ENCODE results near the gene B4GALNT4.

DNA sequence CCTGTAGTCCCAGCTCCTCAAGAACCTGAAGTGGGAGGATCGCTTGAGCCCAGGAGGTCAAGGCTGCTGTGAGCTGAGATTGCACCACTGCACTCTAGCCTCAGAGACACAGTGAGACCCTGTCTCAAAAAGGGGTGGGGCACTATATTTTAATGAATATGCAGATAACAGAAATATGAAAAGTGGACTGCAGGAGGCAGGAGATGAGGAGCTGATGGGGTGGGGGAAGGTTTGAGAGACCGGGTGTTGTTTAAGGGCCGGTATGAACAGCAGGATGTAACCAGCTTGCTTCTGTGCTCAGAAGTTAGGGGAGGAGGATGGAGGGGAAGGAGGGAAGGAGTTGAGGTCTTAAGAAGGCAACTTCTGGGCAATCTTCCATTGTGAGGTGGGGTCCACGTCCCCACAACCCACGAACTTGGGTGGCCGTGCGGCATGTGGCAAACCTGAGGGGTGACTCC, 1.3 kb upstream of the B4GALNT4 start:
- TF ChIP-seq, protein P1, sequence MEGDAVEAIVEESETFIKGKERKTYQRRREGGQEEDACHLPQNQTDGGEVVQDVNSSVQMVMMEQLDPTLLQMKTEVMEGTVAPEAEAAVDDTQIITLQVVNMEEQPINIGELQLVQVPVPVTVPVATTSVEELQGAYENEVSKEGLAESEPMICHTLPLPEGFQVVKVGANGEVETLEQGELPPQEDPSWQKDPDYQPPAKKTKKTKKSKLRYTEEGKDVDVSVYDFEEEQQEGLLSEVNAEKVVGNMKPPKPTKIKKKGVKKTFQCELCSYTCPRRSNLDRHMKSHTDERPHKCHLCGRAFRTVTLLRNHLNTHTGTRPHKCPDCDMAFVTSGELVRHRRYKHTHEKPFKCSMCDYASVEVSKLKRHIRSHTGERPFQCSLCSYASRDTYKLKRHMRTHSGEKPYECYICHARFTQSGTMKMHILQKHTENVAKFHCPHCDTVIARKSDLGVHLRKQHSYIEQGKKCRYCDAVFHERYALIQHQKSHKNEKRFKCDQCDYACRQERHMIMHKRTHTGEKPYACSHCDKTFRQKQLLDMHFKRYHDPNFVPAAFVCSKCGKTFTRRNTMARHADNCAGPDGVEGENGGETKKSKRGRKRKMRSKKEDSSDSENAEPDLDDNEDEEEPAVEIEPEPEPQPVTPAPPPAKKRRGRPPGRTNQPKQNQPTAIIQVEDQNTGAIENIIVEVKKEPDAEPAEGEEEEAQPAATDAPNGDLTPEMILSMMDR (IDR thresholded peaks at IDR 0.05), result no peak
- TF ChIP-seq POLR2A (IDR thresholded peaks at IDR 0.05; ENCODE audit: low read depth) (no peak), EP300 (IDR thresholded peaks at IDR 0.05) (no peak), POLR2AphosphoS5 (IDR thresholded peaks at IDR 0.05) (no peak)

Measured in esophagus muscularis mucosa (tissue), 4 donors.